Measurements from ENCODE around the gene PRKCH. TPM values are rescaled to one million over a fixed set of nuclear protein-coding genes. Genes with fewer than 3 reads are reported as not detected.

PRKCH gene
- total RNA-seq, 2 experiments from 2014 or later = 0.85 to 2.3 TPM

- no peaks in the 10 kb centered on the region for H3K9me2 ChIP-seq (ENCODE audit: insufficient read depth, low read length)
- DNase-seq (ENCODE audit: low spot score) = no peak
- H3K4me3 ChIP-seq (ENCODE audit: low read depth, low read length, poor library complexity, severe bottlenecking) = no peak overlapping the region
- CTCF ChIA-PET (ENCODE audit: unreplicated experiment) = no interaction called here
- no peak overlapping the region for H2AFZ ChIP-seq (ENCODE audit: low read length)
- POLR2A ChIA-PET = interaction anchor here (0.5 kb wide), 1 partner anchor 645 kb away, joined by 5 read pairs; no protein-coding TSS in a partner anchor
- no peaks in the 10 kb centered on the region for H3K36me3 ChIP-seq (ENCODE audit: insufficient read depth, low read length)
- H3K4me1 ChIP-seq (ENCODE audit: insufficient read depth, low read length, poor library complexity, severe bottlenecking) = no peaks in the 10 kb centered on the region
- no peak for TF ChIP-seq EZH2phosphoT487 (IDR thresholded peaks at IDR 0.05; ENCODE audit: borderline replicate concordance, low read depth, low read length)
- no peak for TF ChIP-seq CTCF (conservative IDR thresholded peaks at IDR 0.05; ENCODE audit: low read length)
- H3K27ac ChIP-seq (ENCODE audit: low read depth, low read length, poor library complexity, severe bottlenecking) = no peak overlapping the region
- H3K4me2 ChIP-seq (ENCODE audit: low read length) = no peak overlapping the region
- no TSS peak for BruUV-seq (replicated peaks)
- no peaks in the 10 kb centered on the region for H3K9me3 ChIP-seq (ENCODE audit: low read length)
- H4K20me1 ChIP-seq (ENCODE audit: insufficient read depth, low read length) = no peaks in the 10 kb centered on the region
- H3K79me2 ChIP-seq (ENCODE audit: insufficient read depth, low read depth, low read length) = no peaks in the 10 kb centered on the region
- intact Hi-C loops (cut with micrococcal nuclease; ENCODE audit: unreplicated experiment) = no loop called here
These were observed 73.8 kb downstream of the PRKCH start for GRCh38 chr14:61395115-61395725.

- ChIA-PET CTCF (ENCODE audit: unreplicated experiment) (no interaction called here), POLR2A (interaction anchor here (0.6 kb wide), 1 partner anchor 480 kb away, joined by 4 read pairs; no protein-coding TSS in a partner anchor)
- H4K20me1 ChIP-seq (ENCODE audit: insufficient read depth, low read length) = no peaks in the 10 kb centered on the region
- no peak for DNase-seq (ENCODE audit: low spot score)
- no TSS peak for BruUV-seq (replicated peaks)
- intact Hi-C loops (cut with micrococcal nuclease; ENCODE audit: unreplicated experiment) = no loop called here
- no peaks in the 10 kb centered on the region for H3K36me3 ChIP-seq (ENCODE audit: insufficient read depth, low read length)
- H3K79me2 ChIP-seq (ENCODE audit: insufficient read depth, low read depth, low read length) = no peaks in the 10 kb centered on the region
- no peak overlapping the region for H3K4me2 ChIP-seq (ENCODE audit: low read length)
- no peaks in the 10 kb centered on the region for H3K9me2 ChIP-seq (ENCODE audit: insufficient read depth, low read length)
- H3K4me1 ChIP-seq (ENCODE audit: insufficient read depth, low read length, poor library complexity, severe bottlenecking) = no peaks in the 10 kb centered on the region
- H3K27ac ChIP-seq (ENCODE audit: low read depth, low read length, poor library complexity, severe bottlenecking) = no peak overlapping the region
- no peak overlapping the region for H3K4me3 ChIP-seq (ENCODE audit: low read depth, low read length, poor library complexity, severe bottlenecking)
- no peaks in the 10 kb centered on the region for H3K9me3 ChIP-seq (ENCODE audit: low read length)
- no peak for TF ChIP-seq CTCF (conservative IDR thresholded peaks at IDR 0.05; ENCODE audit: low read length)
- no peak for TF ChIP-seq EZH2phosphoT487 (IDR thresholded peaks at IDR 0.05; ENCODE audit: borderline replicate concordance, low read depth, low read length)
- H2AFZ ChIP-seq (ENCODE audit: low read length) = no peak overlapping the region
These were observed 74.9 kb downstream of the PRKCH start for GRCh38 chr14:61396279-61396678.

- H3K79me2 ChIP-seq (ENCODE audit: insufficient read depth, low read depth, low read length) = no peaks in the 10 kb centered on the region
These were observed 75.3 kb downstream of the PRKCH start for GRCh38 chr14:61396694-61397093.

More at GRCh38 chr14:61396694-61397093, 75.3 kb downstream of the PRKCH start:
- no peak overlapping the region for H3K4me2 ChIP-seq (ENCODE audit: low read length)
- ChIA-PET CTCF (ENCODE audit: unreplicated experiment) (no interaction called here), POLR2A (no interaction called here)
- DNase-seq (ENCODE audit: low spot score) = no peak
- no peaks in the 10 kb centered on the region for H3K4me1 ChIP-seq (ENCODE audit: insufficient read depth, low read length, poor library complexity, severe bottlenecking)
- no peaks in the 10 kb centered on the region for H3K36me3 ChIP-seq (ENCODE audit: insufficient read depth, low read length)
- no peaks in the 10 kb centered on the region for H3K9me3 ChIP-seq (ENCODE audit: low read length)
- TF ChIP-seq CTCF (conservative IDR thresholded peaks at IDR 0.05; ENCODE audit: low read length) (peak; percentile 41; the same call in 1 of the 2 replicates), EZH2phosphoT487 (IDR thresholded peaks at IDR 0.05; ENCODE audit: borderline replicate concordance, low read depth, low read length) (no peak)
- no peak overlapping the region for H3K4me3 ChIP-seq (ENCODE audit: low read depth, low read length, poor library complexity, severe bottlenecking)
- BruUV-seq (replicated peaks) = no TSS peak
- intact Hi-C loops (cut with micrococcal nuclease; ENCODE audit: unreplicated experiment) = no loop called here
- no peak overlapping the region for H3K27ac ChIP-seq (ENCODE audit: low read depth, low read length, poor library complexity, severe bottlenecking)
- H4K20me1 ChIP-seq (ENCODE audit: insufficient read depth, low read length) = no peaks in the 10 kb centered on the region
- no peak overlapping the region for H2AFZ ChIP-seq (ENCODE audit: low read length)
- no peaks in the 10 kb centered on the region for H3K9me2 ChIP-seq (ENCODE audit: insufficient read depth, low read length)
